Neuronal stem cell (in vitro differentiated cells): ENCODE measurements around the gene WFIKKN1.

ENCODE experiments used
- DNase-seq: peaks from one replicate; pipeline ENCODE4 v3.0.0-alpha.2; 2013; ENCODE audit warnings: low spot score
- H2AFZ ChIP-seq: one replicate; pipeline ENCODE4 v1.6.1; 2013; ENCODE audit warnings: mild to moderate bottlenecking, low read length, inconsistent platforms
- H2AK5ac ChIP-seq: 2 replicates; pipeline ENCODE4 v1.6.1; 2013; ENCODE audit warnings: low read depth, mild to moderate bottlenecking, inconsistent platforms, low read length, moderate library complexity, mixed read lengths
- H2BK120ac ChIP-seq: 2 replicates; pipeline ENCODE4 v1.6.1; 2013; ENCODE audit warnings: low read depth, mild to moderate bottlenecking, inconsistent platforms, low read length, moderate library complexity, mixed read lengths
- H2BK12ac ChIP-seq: one replicate; pipeline ENCODE4 v1.6.1; 2013; ENCODE audit warnings: low read length, inconsistent platforms
- H2BK15ac ChIP-seq: 2 replicates; pipeline ENCODE4 v1.6.1; 2013; ENCODE audit warnings: mild to moderate bottlenecking, low read length, inconsistent platforms, mixed read lengths
- H2BK5ac ChIP-seq: one replicate; pipeline ENCODE4 v1.6.1; 2013; ENCODE audit warnings: inconsistent platforms, mild to moderate bottlenecking, low read length, moderate library complexity
- H3K14ac ChIP-seq: one replicate; pipeline ENCODE4 v1.6.1; 2013; ENCODE audit warnings: low read length, inconsistent platforms
- H3K18ac ChIP-seq: 2 replicates; pipeline ENCODE4 v1.6.1; 2013; ENCODE audit warnings: low read length, inconsistent platforms
- H3K23ac ChIP-seq: 2 replicates; pipeline ENCODE4 v1.6.1; 2013; ENCODE audit warnings: low read depth, mild to moderate bottlenecking, mixed read lengths, low read length, inconsistent platforms; ENCODE audit not compliant: poor library complexity
- H3K27ac ChIP-seq: replicated peaks from 3 replicates; pipeline ENCODE4 v1.5.1; 2013; ENCODE audit warnings: low read length, inconsistent platforms
- H3K27me3 ChIP-seq, 3 experiments: 2 replicates each; pipeline ENCODE4 v1.6.1; 2013; ENCODE audit warnings: low read length in 3 of 3, mild to moderate bottlenecking in 2 of 3, inconsistent platforms in 1 of 3, low read depth in 1 of 3, mixed read lengths in 1 of 3, moderate library complexity in 1 of 3; ENCODE audit not compliant: control insufficient read depth in 3 of 3, insufficient read depth in 3 of 3
- H3K36me3 ChIP-seq, 2 donors: replicated peaks in 1 of 2; 2 replicates each; pipeline ENCODE4 v1.6.1; 2013; ENCODE audit warnings: low read length in 2 of 2; ENCODE audit not compliant: control insufficient read depth in 2 of 2, insufficient read depth in 2 of 2
- H3K4ac ChIP-seq: 2 replicates; pipeline ENCODE4 v1.6.1; 2013; ENCODE audit warnings: inconsistent platforms, mild to moderate bottlenecking, low read length, moderate library complexity
- H3K4me1 ChIP-seq, 2 donors: 1 replicate in 1 of 2; 2 replicates in 1 of 2; pipeline ENCODE4 v1.6.1; 2013; ENCODE audit warnings: low read length in 2 of 2, low read depth in 1 of 2; ENCODE audit not compliant: control insufficient read depth in 2 of 2, insufficient read depth in 1 of 2
- H3K4me2 ChIP-seq: one replicate; pipeline ENCODE4 v1.6.1; 2013; ENCODE audit warnings: mild to moderate bottlenecking, low read length, inconsistent platforms; ENCODE audit not compliant: insufficient read depth, poor library complexity, severe bottlenecking
- H3K4me3 ChIP-seq, 2 donors: 2 replicates each; pipeline ENCODE4 v1.5.1; 2013; ENCODE audit warnings: low read length in 2 of 2, mild to moderate bottlenecking in 2 of 2, inconsistent platforms in 1 of 2, moderate library complexity in 1 of 2
- H3K79me1 ChIP-seq: one replicate; pipeline ENCODE4 v1.6.1; 2013; ENCODE audit warnings: low read depth, mild to moderate bottlenecking, inconsistent platforms, low read length, moderate library complexity
- H3K9ac ChIP-seq: one replicate; pipeline ENCODE4 v1.6.1; 2013; ENCODE audit warnings: mild to moderate bottlenecking, low read depth, low read length, inconsistent platforms; ENCODE audit not compliant: poor library complexity
- H3K9me3 ChIP-seq, 2 donors: replicated peaks in 1 of 2; 2 replicates each; pipeline versions ENCODE3 to v1.6.1; 2013; ENCODE audit warnings: low read length in 2 of 2, mild to moderate bottlenecking in 2 of 2, inconsistent platforms in 1 of 2, low read depth in 1 of 2, mixed read lengths in 1 of 2, moderate library complexity in 1 of 2; ENCODE audit not compliant: control insufficient read depth in 2 of 2, insufficient read depth in 1 of 2
- H4K8ac ChIP-seq: one replicate; pipeline ENCODE4 v1.6.1; 2013; ENCODE audit warnings: low read depth, mild to moderate bottlenecking, inconsistent platforms, low read length, moderate library complexity
- H4K91ac ChIP-seq: one replicate; pipeline ENCODE4 v1.6.1; 2013; ENCODE audit warnings: low read length, low read depth, mild to moderate bottlenecking, inconsistent platforms; ENCODE audit not compliant: poor library complexity
- whole genome bisulfite sequencing, 2 donors: extraction: QIAGEN DNeasy Blood & Tissue Kit; methylation state at CpG; one replicate each; pipeline ENCODE4 v1.1.7; 2013; ENCODE audit warnings: missing lambda C conversion rate in 2 of 2, mixed read lengths in 1 of 2; ENCODE audit not compliant: insufficient read length in 2 of 2, insufficient replicate concordance in 1 of 2; ENCODE audit errors: extremely low coverage in 2 of 2; 5-methylcytosine and 5-hydroxymethylcytosine counted together

Gene WFIKKN1

DNA sequence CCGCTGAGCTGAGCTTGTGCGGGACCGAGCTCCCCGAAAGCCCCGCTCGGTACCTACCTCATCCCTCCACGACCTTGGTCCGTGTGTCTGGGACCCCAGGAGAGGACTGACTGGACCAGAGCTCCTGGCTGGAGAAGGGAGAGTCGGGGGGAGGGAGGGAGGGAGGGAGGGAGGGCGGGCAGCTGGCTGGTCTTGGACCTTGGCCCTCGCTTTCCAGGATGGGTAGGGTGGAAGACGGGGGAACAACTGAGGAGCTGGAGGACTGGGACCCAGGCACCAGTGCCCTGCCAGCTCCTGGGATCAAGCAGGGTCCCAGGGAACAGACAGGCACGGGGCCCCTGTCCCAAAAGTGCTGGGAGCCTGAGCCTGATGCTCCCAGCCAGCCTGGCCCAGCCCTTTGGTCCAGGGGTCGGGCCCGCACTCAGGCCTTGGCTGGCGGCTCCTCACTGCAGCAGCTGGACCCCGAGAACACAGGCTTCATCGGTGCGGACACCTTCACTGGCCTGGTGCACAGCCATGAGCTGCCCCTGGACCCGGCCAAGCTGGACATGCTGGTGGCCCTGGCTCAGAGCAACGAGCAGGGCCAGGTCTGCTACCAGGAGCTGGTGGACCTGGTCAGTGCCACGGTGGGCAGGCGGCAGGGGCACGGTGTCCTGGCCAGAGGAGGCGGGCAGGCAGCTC lies 45.2 kb downstream of the WFIKKN1 start:
- Histone ChIP-seq H3K9me3 (no peaks in the 10 kb centered on the region), H2AK5ac (peak overlapping the region; percentile 82), H4K91ac (no peak overlapping the region), H3K4me2 (peak overlapping the region; percentile 71), H3K9ac (peak overlapping the region; percentile 53), H3K23ac (peak overlapping the region; percentile 97), H2BK12ac (no peak overlapping the region), H2AFZ (no peak overlapping the region), H3K4me3 (peak overlapping the region in 1 of 2 donors; percentile 69), H3K27me3 (peaks cover 0 to 14% (median 0%) of the 10 kb centered on the region in 3 experiments), H3K4me1 (peaks cover 0 to 13% of the 10 kb centered on the region in 2 donors), H4K8ac (no peak overlapping the region), H3K27ac (no peak overlapping the region), H3K4ac (no peak overlapping the region), H2BK120ac (no peak overlapping the region), H3K36me3 (peaks cover 20 to 36% of the 10 kb centered on the region in 2 donors), H3K79me1 (peaks cover 13% of the 10 kb centered on the region), H3K14ac (peak overlapping the region; percentile 39), H2BK15ac (peak overlapping the region; percentile 3), H2BK5ac (no peak overlapping the region), H3K18ac (peak overlapping the region; percentile 89)
- no peak for DNase-seq
- no CpG with 5 or more reads among the region's 25 CpGs for WGBS, 2 donors

DNA sequence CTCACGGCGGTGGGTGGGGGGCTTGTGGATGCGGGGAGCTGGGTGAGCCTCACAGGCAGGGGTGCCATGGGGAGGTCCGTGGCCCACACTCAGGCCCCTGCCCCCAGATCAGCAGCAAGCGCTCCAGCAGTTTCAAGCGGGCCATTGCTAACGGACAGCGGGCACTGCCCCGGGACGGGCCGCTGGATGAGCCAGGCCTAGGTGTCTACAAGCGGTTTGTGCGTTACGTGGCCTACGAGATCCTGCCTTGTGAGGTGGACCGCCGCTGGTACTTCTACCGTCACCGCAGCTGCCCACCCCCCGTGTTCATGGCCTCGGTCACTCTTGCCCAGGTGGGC lies 45.7 kb downstream of the WFIKKN1 start:
- Histone ChIP-seq H2AK5ac (peak overlapping the region; percentile 82), H3K18ac (peak overlapping the region; percentile 0), H3K36me3 (peaks cover 20 to 36% of the 10 kb centered on the region in 2 donors), H3K9me3 (no peaks in the 10 kb centered on the region), H3K4me3 (peak overlapping the region in 1 of 2 donors; percentile 64), H4K8ac (no peak overlapping the region), H3K4me2 (no peak overlapping the region), H3K4me1 (peaks cover 3 to 18% of the 10 kb centered on the region in 2 donors), H3K14ac (peak overlapping the region; percentile 39), H2AFZ (no peak overlapping the region), H3K79me1 (peaks cover 17% of the 10 kb centered on the region), H3K27ac (no peak overlapping the region), H2BK12ac (no peak overlapping the region), H2BK5ac (no peak overlapping the region), H3K23ac (peak overlapping the region; percentile 85), H2BK15ac (peak overlapping the region; percentile 3), H3K9ac (peak overlapping the region; percentile 53), H3K4ac (no peak overlapping the region), H4K91ac (no peak overlapping the region), H3K27me3 (peaks cover 0 to 14% (median 0%) of the 10 kb centered on the region in 3 experiments), H2BK120ac (no peak overlapping the region)
- DNase-seq: no peak
- WGBS, 2 donors: no CpG with 5 or more reads among the region's 21 CpGs

DNA sequence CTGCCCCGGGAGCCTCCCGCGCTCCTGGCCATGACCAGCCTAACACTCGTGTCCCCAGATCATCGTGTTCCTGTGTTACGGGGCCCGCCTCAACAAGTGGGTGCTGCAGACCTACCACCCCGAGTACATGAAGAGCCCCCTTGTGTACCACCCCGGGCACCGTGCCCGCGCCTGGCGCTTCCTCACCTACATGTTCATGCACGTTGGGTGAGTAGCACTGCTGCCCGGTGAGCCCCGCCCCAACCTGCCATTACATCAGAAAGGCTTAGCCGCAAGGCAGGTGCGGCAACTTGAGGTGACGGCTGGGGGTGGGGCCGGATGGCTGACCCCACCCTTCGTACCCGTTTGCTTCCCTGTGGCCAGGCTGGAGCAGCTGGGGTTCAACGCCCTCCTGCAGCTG lies 46.1 kb downstream of the WFIKKN1 start:
- H4K91ac ChIP-seq: peak overlapping the region; percentile 53
- H2AK5ac ChIP-seq: peak overlapping the region; percentile 6
- H3K9me3 ChIP-seq: peaks cover 0 to 2% of the 10 kb centered on the region in 2 donors
- H3K4me2 ChIP-seq: peak overlapping the region; percentile 2
- peaks cover 22 to 37% of the 10 kb centered on the region in 2 donors for H3K36me3 ChIP-seq
- no peak overlapping the region for H2BK120ac ChIP-seq
- H2BK15ac ChIP-seq: no peak overlapping the region
- H3K4me1 ChIP-seq: peaks cover 6 to 21% of the 10 kb centered on the region in 2 donors
- no peak overlapping the region for H3K4ac ChIP-seq
- H3K4me3 ChIP-seq: no peak overlapping the region
- peaks cover 0 to 14% (median 0%) of the 10 kb centered on the region in 3 experiments for H3K27me3 ChIP-seq
- H3K9ac ChIP-seq: no peak overlapping the region
- no peak overlapping the region for H3K27ac ChIP-seq
- DNase-seq: no peak
- peak overlapping the region; percentile 73 for H2BK12ac ChIP-seq
- peaks cover 18% of the 10 kb centered on the region for H3K79me1 ChIP-seq
- H2AFZ ChIP-seq: no peak overlapping the region
- H4K8ac ChIP-seq: peak overlapping the region; percentile 82
- H3K23ac ChIP-seq: peak overlapping the region; percentile 85
- H2BK5ac ChIP-seq: peak overlapping the region; percentile 93
- peak overlapping the region; percentile 17 for H3K18ac ChIP-seq
- no CpG with 5 or more reads among the region's 23 CpGs for WGBS, 2 donors
- H3K14ac ChIP-seq: peak overlapping the region; percentile 56

DNA sequence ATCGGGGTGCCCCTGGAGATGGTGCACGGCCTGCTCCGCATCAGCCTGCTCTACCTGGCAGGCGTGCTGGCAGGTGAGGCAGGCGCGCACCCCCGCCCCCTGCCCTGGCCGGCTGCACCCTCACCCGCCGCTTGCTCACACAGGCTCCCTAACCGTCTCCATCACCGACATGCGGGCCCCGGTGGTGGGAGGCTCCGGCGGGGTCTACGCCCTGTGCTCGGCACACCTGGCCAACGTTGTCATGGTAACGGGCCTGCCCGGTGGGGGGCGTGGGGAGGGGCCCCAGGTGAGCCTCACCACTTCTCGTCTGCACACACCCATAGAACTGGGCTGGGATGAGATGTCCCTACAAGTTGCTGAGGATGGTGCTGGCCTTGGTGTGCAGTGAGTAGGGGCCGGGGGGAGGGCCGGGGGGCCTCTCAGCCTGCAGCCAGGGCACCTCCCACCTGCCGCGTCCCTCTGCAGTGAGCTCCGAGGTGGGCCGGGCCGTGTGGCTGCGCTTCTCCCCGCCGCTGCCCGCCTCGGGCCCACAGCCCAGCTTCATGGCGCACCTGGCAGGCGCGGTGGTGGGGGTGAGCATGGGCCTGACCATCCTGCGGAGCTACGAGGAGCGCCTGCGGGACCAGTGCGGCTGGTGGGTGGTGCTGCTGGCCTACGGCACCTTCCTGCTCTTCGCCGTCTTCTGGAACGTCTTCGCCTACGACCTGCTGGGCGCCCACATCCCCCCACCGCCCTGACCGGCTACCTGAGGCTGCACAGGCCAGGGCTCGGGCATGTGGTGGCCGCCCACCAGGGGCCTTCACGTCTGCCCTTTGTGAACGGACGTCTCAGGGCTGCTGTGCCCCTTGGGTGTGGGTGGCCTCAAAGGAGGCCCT lies 46.8 kb downstream of the WFIKKN1 start:
- no peak overlapping the region for H3K9ac ChIP-seq
- no peak overlapping the region for H3K4me2 ChIP-seq
- H3K14ac ChIP-seq: peak overlapping the region; percentile 56
- H3K23ac ChIP-seq: peak overlapping the region; percentile 85
- no CpG with 5 or more reads among the region's 57 CpGs for WGBS, 2 donors
- peak overlapping the region; percentile 17 for H2BK15ac ChIP-seq
- H2AK5ac ChIP-seq: peak overlapping the region; percentile 90
- peaks cover 7 to 21% of the 10 kb centered on the region in 2 donors for H3K4me1 ChIP-seq
- peaks cover 22 to 37% of the 10 kb centered on the region in 2 donors for H3K36me3 ChIP-seq
- no peak for DNase-seq
- H3K4me3 ChIP-seq: no peak overlapping the region
- no peak overlapping the region for H3K27ac ChIP-seq
- no peak overlapping the region for H2BK120ac ChIP-seq
- peak overlapping the region; percentile 82 for H4K8ac ChIP-seq
- no peak overlapping the region for H3K4ac ChIP-seq
- H3K18ac ChIP-seq: peak overlapping the region; percentile 17
- H2BK12ac ChIP-seq: peak overlapping the region; percentile 73
- peaks cover 0 to 14% (median 0%) of the 10 kb centered on the region in 3 experiments for H3K27me3 ChIP-seq
- peaks cover 0 to 2% of the 10 kb centered on the region in 2 donors for H3K9me3 ChIP-seq
- H4K91ac ChIP-seq: peak overlapping the region; percentile 53
- peaks cover 22% of the 10 kb centered on the region for H3K79me1 ChIP-seq
- no peak overlapping the region for H2AFZ ChIP-seq
- peak overlapping the region; percentile 93 for H2BK5ac ChIP-seq
